ENCODE data around the gene IFI27. TPM values are rescaled to one million over a fixed set of nuclear protein-coding genes. Genes with fewer than 3 reads are reported as not detected.

The IFI27 gene
- total RNA-seq, 1 experiment from 2014 or later = 4.9 TPM

DNA sequence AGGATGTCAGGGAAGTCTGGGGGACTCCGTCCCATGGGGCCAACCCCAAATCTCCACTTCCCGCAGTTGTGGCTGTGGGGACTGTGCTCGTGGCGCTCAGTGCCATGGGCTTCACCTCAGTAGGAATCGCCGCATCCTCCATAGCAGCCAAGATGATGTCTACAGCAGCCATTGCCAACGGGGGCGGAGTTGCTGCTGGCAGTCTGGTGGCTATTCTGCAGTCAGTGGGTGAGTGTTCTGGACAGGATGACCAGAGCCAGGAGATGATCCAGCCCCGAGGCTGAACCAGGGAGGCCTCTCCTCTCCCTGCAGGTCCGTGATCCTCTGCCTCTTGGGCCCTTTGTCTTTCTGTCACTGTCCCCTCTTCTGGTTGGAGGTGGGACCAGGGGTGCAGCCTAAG is 8.8 kb upstream of the IFI27 start:
- no peaks in the 10 kb centered on the region for H3K36me3 ChIP-seq (ENCODE audit: insufficient read depth, low read length, poor library complexity, severe bottlenecking)
- H3K27me3 ChIP-seq (replicated peaks; ENCODE audit: insufficient read depth, low read depth, low read length, poor library complexity) = no peaks in the 10 kb centered on the region
- no peaks in the 10 kb centered on the region for H3K4me1 ChIP-seq (ENCODE audit: insufficient read depth, low read length, poor library complexity, severe bottlenecking)
- no peak for DNase-seq (ENCODE audit: low spot score)
- no peak overlapping the region for H3K4me3 ChIP-seq (ENCODE audit: low read depth, low read length, poor library complexity, severe bottlenecking)
- BruUV-seq (replicated peaks) = no TSS peak
- intact Hi-C loops (cut with micrococcal nuclease; ENCODE audit: unreplicated experiment) = no loop called here
- ChIA-PET POLR2A (ENCODE audit: low non-redundant PET) (no interaction called here), CTCF (no interaction called here)
- H3K27ac ChIP-seq (ENCODE audit: low read depth, low read length, poor library complexity, severe bottlenecking) = no peak overlapping the region
- TF ChIP-seq, protein P1, sequence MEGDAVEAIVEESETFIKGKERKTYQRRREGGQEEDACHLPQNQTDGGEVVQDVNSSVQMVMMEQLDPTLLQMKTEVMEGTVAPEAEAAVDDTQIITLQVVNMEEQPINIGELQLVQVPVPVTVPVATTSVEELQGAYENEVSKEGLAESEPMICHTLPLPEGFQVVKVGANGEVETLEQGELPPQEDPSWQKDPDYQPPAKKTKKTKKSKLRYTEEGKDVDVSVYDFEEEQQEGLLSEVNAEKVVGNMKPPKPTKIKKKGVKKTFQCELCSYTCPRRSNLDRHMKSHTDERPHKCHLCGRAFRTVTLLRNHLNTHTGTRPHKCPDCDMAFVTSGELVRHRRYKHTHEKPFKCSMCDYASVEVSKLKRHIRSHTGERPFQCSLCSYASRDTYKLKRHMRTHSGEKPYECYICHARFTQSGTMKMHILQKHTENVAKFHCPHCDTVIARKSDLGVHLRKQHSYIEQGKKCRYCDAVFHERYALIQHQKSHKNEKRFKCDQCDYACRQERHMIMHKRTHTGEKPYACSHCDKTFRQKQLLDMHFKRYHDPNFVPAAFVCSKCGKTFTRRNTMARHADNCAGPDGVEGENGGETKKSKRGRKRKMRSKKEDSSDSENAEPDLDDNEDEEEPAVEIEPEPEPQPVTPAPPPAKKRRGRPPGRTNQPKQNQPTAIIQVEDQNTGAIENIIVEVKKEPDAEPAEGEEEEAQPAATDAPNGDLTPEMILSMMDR (conservative IDR thresholded peaks at IDR 0.05; ENCODE audit: low read depth, low read length) = no peak
- TF ChIP-seq EZH2 (IDR thresholded peaks at IDR 0.05; ENCODE audit: borderline replicate concordance, low read depth, low read length, poor library complexity, severe bottlenecking) = no peak
- no peaks in the 10 kb centered on the region for H3K9me3 ChIP-seq (ENCODE audit: low read depth, low read length, poor library complexity, severe bottlenecking)

DNA sequence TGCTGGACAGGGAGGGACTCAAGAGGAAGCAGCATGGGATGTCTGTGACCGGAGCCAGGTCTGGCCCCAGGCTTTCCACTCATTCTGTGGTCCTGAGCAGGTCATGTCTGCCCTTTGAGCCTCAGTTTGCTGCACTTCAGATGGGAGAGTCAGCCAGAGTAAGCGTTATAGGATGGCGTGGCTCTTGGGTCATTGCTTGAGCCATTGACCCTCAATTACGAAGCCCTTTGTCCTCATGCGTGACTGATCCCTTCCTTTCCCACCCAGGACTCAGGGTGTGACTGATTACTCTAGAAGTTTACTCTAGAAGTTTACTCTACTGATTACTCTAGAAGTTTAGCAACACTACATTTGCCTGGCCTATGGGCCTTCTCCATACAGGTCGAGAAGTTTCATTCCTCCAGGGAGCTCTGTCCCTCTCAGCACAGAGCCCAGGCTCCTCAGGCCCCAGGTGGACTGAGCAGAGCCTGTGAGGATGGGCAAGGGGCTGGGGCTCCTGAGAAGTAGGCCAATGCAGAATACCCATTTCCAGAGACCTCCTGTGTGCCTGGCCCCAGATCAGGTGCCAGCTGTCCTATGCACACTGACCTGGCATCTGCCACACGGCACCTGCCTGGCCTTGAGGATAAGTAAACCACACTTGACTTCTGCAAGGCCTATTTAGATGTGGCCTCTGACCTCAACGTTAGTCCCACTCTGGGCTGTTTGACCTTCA is 7.6 kb upstream of the IFI27 start:
- intact Hi-C loops (cut with micrococcal nuclease; ENCODE audit: unreplicated experiment) = no loop called here
- TF ChIP-seq, protein P1 (conservative IDR thresholded peaks at IDR 0.05; ENCODE audit: low read depth, low read length) = no peak
- no peak for TF ChIP-seq EZH2 (IDR thresholded peaks at IDR 0.05; ENCODE audit: borderline replicate concordance, low read depth, low read length, poor library complexity, severe bottlenecking)
- H3K27me3 ChIP-seq (replicated peaks; ENCODE audit: insufficient read depth, low read depth, low read length, poor library complexity) = no peaks in the 10 kb centered on the region
- H3K36me3 ChIP-seq (ENCODE audit: insufficient read depth, low read length, poor library complexity, severe bottlenecking) = no peaks in the 10 kb centered on the region
- DNase-seq (ENCODE audit: low spot score) = no peak
- H3K27ac ChIP-seq (ENCODE audit: low read depth, low read length, poor library complexity, severe bottlenecking) = no peak overlapping the region
- POLR2A ChIA-PET (ENCODE audit: low non-redundant PET) = no interaction called here
- BruUV-seq (replicated peaks) = no TSS peak
- no peaks in the 10 kb centered on the region for H3K9me3 ChIP-seq (ENCODE audit: low read depth, low read length, poor library complexity, severe bottlenecking)
- CTCF ChIA-PET = no interaction called here
- H3K4me1 ChIP-seq (ENCODE audit: insufficient read depth, low read length, poor library complexity, severe bottlenecking) = no peaks in the 10 kb centered on the region
- H3K4me3 ChIP-seq (ENCODE audit: low read depth, low read length, poor library complexity, severe bottlenecking) = no peak overlapping the region

DNA sequence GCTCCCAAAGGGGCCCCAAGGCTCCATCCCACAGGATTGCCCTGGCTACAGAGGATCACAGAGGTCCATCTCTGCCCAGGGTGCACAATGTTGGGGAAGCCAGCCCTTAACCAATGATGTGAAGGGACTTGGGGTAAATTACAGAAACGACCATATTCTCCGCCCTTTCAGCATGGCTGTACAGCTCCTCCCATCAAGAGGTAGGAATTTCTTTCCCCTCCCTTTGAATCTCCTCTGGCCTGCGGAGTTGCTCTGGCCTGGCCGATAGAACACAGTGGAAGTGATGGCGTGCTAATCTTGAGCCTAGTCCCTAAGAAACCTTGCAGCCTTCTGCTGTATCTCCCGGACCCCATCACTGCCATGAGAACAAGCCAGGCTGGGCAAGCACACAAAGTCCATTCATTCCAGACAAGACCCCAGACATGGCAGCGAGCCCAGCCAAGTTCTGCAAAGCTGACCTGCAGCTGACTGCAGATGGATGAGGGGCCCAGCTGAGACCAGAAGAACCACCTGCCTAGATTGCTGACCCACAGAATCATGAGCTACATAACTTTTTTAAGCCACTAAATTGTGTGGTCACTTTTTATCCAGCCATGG is 6.9 kb upstream of the IFI27 start:
- ChIA-PET POLR2A (ENCODE audit: low non-redundant PET) (no interaction called here), CTCF (no interaction called here)
- no peak overlapping the region for H3K4me3 ChIP-seq (ENCODE audit: low read depth, low read length, poor library complexity, severe bottlenecking)
- intact Hi-C loops (cut with micrococcal nuclease; ENCODE audit: unreplicated experiment) = no loop called here
- DNase-seq (ENCODE audit: low spot score) = no peak
- no peaks in the 10 kb centered on the region for H3K9me3 ChIP-seq (ENCODE audit: low read depth, low read length, poor library complexity, severe bottlenecking)
- no peaks in the 10 kb centered on the region for H3K27me3 ChIP-seq (replicated peaks; ENCODE audit: insufficient read depth, low read depth, low read length, poor library complexity)
- no peak overlapping the region for H3K27ac ChIP-seq (ENCODE audit: low read depth, low read length, poor library complexity, severe bottlenecking)
- H3K4me1 ChIP-seq (ENCODE audit: insufficient read depth, low read length, poor library complexity, severe bottlenecking) = no peaks in the 10 kb centered on the region
- H3K36me3 ChIP-seq (ENCODE audit: insufficient read depth, low read length, poor library complexity, severe bottlenecking) = no peaks in the 10 kb centered on the region
- TF ChIP-seq, protein P1 (conservative IDR thresholded peaks at IDR 0.05; ENCODE audit: low read depth, low read length) = no peak
- no peak for TF ChIP-seq EZH2 (IDR thresholded peaks at IDR 0.05; ENCODE audit: borderline replicate concordance, low read depth, low read length, poor library complexity, severe bottlenecking)
- no TSS peak for BruUV-seq (replicated peaks)
